ENCODE data around the gene DNM1L. TPM values are rescaled to one million over a fixed set of nuclear protein-coding genes. Genes with fewer than 3 reads are reported as not detected.

The DNM1L gene
- total RNA-seq, 1 experiment from 2014 or later = 79.8 TPM

GRCh38 chr12:32743264-32743663, 64.2 kb downstream of the DNM1L start:
- H3K27ac ChIP-seq (ENCODE audit: insufficient read length, low read depth, low read length) = no peak overlapping the region

More at GRCh38 chr12:32743264-32743663, 64.2 kb downstream of the DNM1L start:
- no peak overlapping the region for H3K4ac ChIP-seq (ENCODE audit: low read depth, low read length)
- H2AK5ac ChIP-seq (ENCODE audit: insufficient read length, low read length) = no peak overlapping the region
- DNase-seq = no peak
- no peak overlapping the region for H3K27ac Mint-ChIP-seq
- no peak overlapping the region for H2BK120ac ChIP-seq (ENCODE audit: low read depth, low read length, poor library complexity, severe bottlenecking)
- no peaks in the 10 kb centered on the region for H3K27me3 ChIP-seq (ENCODE audit: insufficient read depth, low read length)
- TF ChIP-seq CTCF (conservative IDR thresholded peaks at IDR 0.05) = no peak
- H3K23ac ChIP-seq (ENCODE audit: insufficient read length, low read depth, low read length) = no peak overlapping the region
- no peaks in the 10 kb centered on the region for H3K9me3 Mint-ChIP-seq
- H3K79me1 ChIP-seq (ENCODE audit: insufficient read depth, low read depth, low read length, poor library complexity, severe bottlenecking) = no peaks in the 10 kb centered on the region
- peaks cover 13 to 15% of the 10 kb centered on the region in 2 experiments for H3K4me1 Mint-ChIP-seq
- no peak overlapping the region for H2BK12ac ChIP-seq (ENCODE audit: insufficient read length, low read depth, low read length)
- no CpG with 5 or more reads among the region's 2 CpGs for WGBS (ENCODE audit: extremely low coverage, insufficient read length, low lambda C conversion rate)
- H3K23me2 ChIP-seq (ENCODE audit: insufficient read length, low read depth, low read length, poor library complexity, severe bottlenecking) = no peaks in the 10 kb centered on the region
- H3K9ac ChIP-seq (ENCODE audit: extremely low read depth, insufficient read length, low read length) = no peak overlapping the region
- H3K4me3 Mint-ChIP-seq = no peak overlapping the region
- no peaks in the 10 kb centered on the region for H3K79me2 ChIP-seq (ENCODE audit: insufficient read depth, low read length)
- no peak overlapping the region for H2BK5ac ChIP-seq (ENCODE audit: insufficient read length, low read length)
- H2AFZ ChIP-seq (ENCODE audit: low read length) = no peak overlapping the region
- H3T11ph ChIP-seq (ENCODE audit: low read length) = no peak overlapping the region
- H4K20me1 ChIP-seq (ENCODE audit: control insufficient read depth, insufficient read depth, insufficient read length) = no peaks in the 10 kb centered on the region
- no peak overlapping the region for H3K4me2 ChIP-seq (ENCODE audit: insufficient read depth, insufficient read length, low read length)
- no peaks in the 10 kb centered on the region for H3K27me3 Mint-ChIP-seq (ENCODE audit: low read depth)
- H3K18ac ChIP-seq (ENCODE audit: insufficient read length, low read depth, low read length) = no peak overlapping the region
- no peaks in the 10 kb centered on the region for H3K4me1 ChIP-seq (ENCODE audit: insufficient read depth, low read length)
- no peak overlapping the region for H4K91ac ChIP-seq (ENCODE audit: insufficient read length, low read depth, low read length)
- H3K36me3 Mint-ChIP-seq (ENCODE audit: insufficient read depth in 1 of 3, low read depth in 3 of 3) = peaks cover 32 to 84% (median 79%) of the 10 kb centered on the region in 3 experiments
- no peak overlapping the region for H4K5ac ChIP-seq (ENCODE audit: insufficient read length, low read depth, low read length)
- no peak overlapping the region for H3K56ac ChIP-seq (ENCODE audit: insufficient read length, low read depth, low read length)
- H3K14ac ChIP-seq (ENCODE audit: insufficient read depth, low read length) = no peak overlapping the region
- H2BK20ac ChIP-seq (ENCODE audit: low read depth, low read length, poor library complexity, severe bottlenecking) = no peak overlapping the region
- H4K8ac ChIP-seq (replicated peaks; ENCODE audit: insufficient read length, low read depth, low read length) = no peak overlapping the region
- no peaks in the 10 kb centered on the region for H3K9me3 ChIP-seq (ENCODE audit: control insufficient read depth, low read depth, low read length)
- no peak overlapping the region for H2BK15ac ChIP-seq (ENCODE audit: low read depth, low read length)

Data from H9 (cell line).